K562 (cell line): ENCODE measurements around the gene CBR4. TPM values are rescaled to one million over a fixed set of nuclear protein-coding genes. Genes with fewer than 3 reads are reported as not detected.

Experiments used
- ATAC-seq: fragments of 200-7000 bp; cut with Tn5 transposase; 3 replicates; pipeline ENCODE4 v1.9.1; 2020; ENCODE audit warnings: moderate library complexity
- BruUV-seq: library from RNA; stranded (reverse); fragments of 400-500 nt; replicated peaks from 2 replicates; lab custom pipeline; 2021; lab: Mats Ljungman, UMichigan
- CTCF ChIA-PET: fragments of 300-600 bp; formaldehyde crosslinking; extraction: SDS; loops from one replicate; lab custom pipeline; 2021; ENCODE audit warnings: low intra/inter-chr PET ratio; lab: Yijun Ruan, JAX
- POLR2A ChIA-PET: fragments of 300-600, 350-650 bp; sonication (Branson Sonifier 250); formaldehyde crosslinking; extraction: SDS; loops from one replicate; lab custom pipeline; 2021; ENCODE audit warnings: antibody characterized with exemption, inconsistent platforms; lab: Yijun Ruan, JAX
- DNase-seq, 4 experiments: peaks; one replicate each; pipeline versions ENCODE4 v3.0.0 to v3.0.0-alpha.2; 2011 to 2018; ENCODE audit warnings: low spot score in 3 of 4, mixed read lengths in 3 of 4; ENCODE audit errors: extremely low read depth in 1 of 4
- FAIRE-seq: peaks from 2 replicates; lab custom pipeline; 2011; peaks lifted over from hg19 to GRCh38; lab: Jason Lieb, UNC
- H2AFZ ChIP-seq: 2 replicates; pipeline ENCODE4 v1.6.0; 2011; ENCODE audit warnings: low read depth, low read length, control low read depth, inconsistent platforms
- H3K27ac ChIP-seq: fragments of 200-600 bp; 3 replicates; pipeline ENCODE4 v1.8.0; 2011; ENCODE audit warnings: low read depth, mild to moderate bottlenecking, control low read depth, inconsistent platforms, low read length, moderate library complexity, mixed read lengths; ENCODE audit errors: extremely low read depth
- H3K27me3 ChIP-seq, 2 experiments: fragments of 300-600 bp in 1 of 2; 2 replicates in 1 of 2; 3 replicates in 1 of 2; pipeline versions ENCODE4 v1.6.0 to v1.8.0; 2011; ENCODE audit warnings: inconsistent platforms in 2 of 2, low read length in 2 of 2, mild to moderate bottlenecking in 1 of 2, mixed read lengths in 1 of 2, moderate library complexity in 1 of 2; ENCODE audit not compliant: control insufficient read depth in 2 of 2, insufficient read depth in 2 of 2
- H3K36me3 ChIP-seq: fragments of 300-600 bp; 3 replicates; pipeline ENCODE4 v1.8.0; 2011; ENCODE audit warnings: mild to moderate bottlenecking, low read length, inconsistent platforms; ENCODE audit not compliant: control insufficient read depth, insufficient read depth
- H3K4me1 ChIP-seq, 2 experiments: fragments of 200-600 bp in 1 of 2; replicated peaks in 1 of 2; 2 replicates in 1 of 2; 3 replicates in 1 of 2; pipeline versions ENCODE4 v1.5.1 to v1.8.0; 2011; ENCODE audit warnings: inconsistent platforms in 2 of 2, low read length in 2 of 2, mild to moderate bottlenecking in 1 of 2, mixed read lengths in 1 of 2, moderate library complexity in 1 of 2; ENCODE audit not compliant: control insufficient read depth in 2 of 2, insufficient read depth in 2 of 2
- H3K4me2 ChIP-seq: 2 replicates; pipeline ENCODE4 v1.6.1; 2011; ENCODE audit warnings: low read length, control low read depth, inconsistent platforms, mixed read lengths; ENCODE audit not compliant: insufficient read depth
- H3K4me3 ChIP-seq: fragments of 200-600 bp; sonication (generic), shearing (Covaris generic); 2 replicates; pipeline ENCODE4 v1.5.1; 2016; ENCODE audit warnings: control low read depth, inconsistent platforms
- H3K79me2 ChIP-seq: fragments of 200-600 bp; 3 replicates; pipeline ENCODE4 v1.8.0; 2011; ENCODE audit warnings: low read length, inconsistent platforms; ENCODE audit not compliant: control insufficient read depth, insufficient read depth
- H3K9ac ChIP-seq, 2 experiments: 2 replicates each; pipeline versions ENCODE4 v1.6.0 to v1.6.1; 2011; ENCODE audit warnings: low read depth in 2 of 2, low read length in 2 of 2, control low read depth in 1 of 2, inconsistent platforms in 1 of 2, mild to moderate bottlenecking in 1 of 2, mixed read lengths in 1 of 2; ENCODE audit not compliant: insufficient read depth in 1 of 2
- H3K9me1 ChIP-seq: one replicate; pipeline ENCODE4 v1.6.0; 2011; ENCODE audit warnings: inconsistent platforms, mild to moderate bottlenecking, low read length, moderate library complexity; ENCODE audit not compliant: control insufficient read depth, insufficient read depth
- H3K9me3 ChIP-seq: replicated peaks from 2 replicates; pipeline ENCODE4 v1.5.1; 2011; ENCODE audit warnings: low read depth, low read length, inconsistent platforms; ENCODE audit not compliant: control insufficient read depth, insufficient read depth
- H4K20me1 ChIP-seq: replicated peaks from 2 replicates; pipeline ENCODE4 v1.6.1; 2011; ENCODE audit warnings: low read length, inconsistent platforms, mixed read lengths; ENCODE audit not compliant: control insufficient read depth, insufficient read depth
- GTF3C2 ChIP-seq: IDR thresholded peaks from 3 replicates; pipeline ENCODE4 v1.6.1; 2011; ENCODE audit warnings: borderline replicate concordance, mild to moderate bottlenecking, moderate library complexity; ENCODE audit not compliant: insufficient read length; ENCODE audit errors: extremely low read depth
- NFIC ChIP-seq: fragments of 450-650 bp; IDR thresholded peaks from 2 replicates; pipeline ENCODE4 v1.6.1; 2017; ENCODE audit warnings: mild to moderate bottlenecking, inconsistent platforms
- NFIX ChIP-seq: fragments of 250-450 bp; sonication (Bioruptor Pico); IDR thresholded peaks from 2 replicates; pipeline ENCODE4 v1.4.0; 2020; ENCODE audit warnings: low read depth, mild to moderate bottlenecking, moderate library complexity
- STAT5B ChIP-seq: fragments of 250-450 bp; sonication (Bioruptor Pico); IDR thresholded peaks from 2 replicates; pipeline ENCODE4 v1.8.0; 2021; ENCODE audit warnings: mild to moderate bottlenecking, inconsistent platforms
- WGBS: fragments of 100-300 bp; shearing (Covaris generic); methylation state at CpG from one replicate; pipeline ENCODE4 v1.1.6; 2016; ENCODE audit warnings: low coverage, mixed read lengths; ENCODE audit not compliant: insufficient coverage; ENCODE audit errors: missing lambda C conversion rate; 5-methylcytosine and 5-hydroxymethylcytosine counted together
- in situ Hi-C: fragments of 300-500 bp; cut with MboI; formaldehyde crosslinking; loops from 4 replicates; pipeline ENCODE4 v1.15.0; 2018; ENCODE audit warnings: inconsistent platforms, mixed read lengths
- intact Hi-C: fragments of 100-400 bp; cut with micrococcal nuclease; formaldehyde crosslinking; loops from 2 replicates; pipeline ENCODE4 v1.14.2; 2022
- polyA plus RNA-seq, 8 experiments: library from polyadenylated mRNA; depleted of rRNA in 4 of 8; stranded (reverse) in 5 of 8; unstranded in 3 of 8; fragments of >200 nt; fragmentation: Nextera tagmentation in 2 of 8; fragmentation: Illumina TruSeq in 1 of 8; extraction: Ambion mirVana in 2 of 8; extraction: Trizol in 1 of 8; gene quantifications; 2 replicates each; pipeline versions ENCODE4 v1.2.1 to v1.2.3, GENCODE V29; 2011 to 2014; ENCODE audit warnings: inconsistent platforms in 1 of 8, missing spikeins in 1 of 8
- total RNA-seq, 7 experiments: library from RNA; depleted of rRNA in 6 of 7; stranded (reverse); fragments of >200 nt in 6 of 7; fragmentation: Illumina TruSeq in 2 of 7; extraction: Trizol in 2 of 7; gene quantifications; 2 replicates each; pipeline versions ENCODE4 v1.2.1 to v1.2.3, GENCODE V29; 2011 to 2021; ENCODE audit warnings: low replicate concordance in 1 of 7

The CBR4 gene
- total and polyA plus RNA-seq, 9 of the 15 experiments (the other 6 are each of a cell fraction or from before 2014, with no cell fraction given), result 12.1 to 26.4 (median 18.6) TPM

- TF ChIP-seq GTF3C2, result no peak
These were observed 30.7 kb downstream of the CBR4 start (continued) for GRCh38 chr4:168979338-168979737.

- TF ChIP-seq NFIC (peak; percentile 96), STAT5B (CRISPR knock-in tag) (no peak), NFIX (peak; percentile 85)
- ATAC-seq (no peak), FAIRE-seq (no peak), DNase-seq (peak in 1 of 4 experiments; percentile 12)
- intact Hi-C loops, result no loop called here
- H3K79me2 ChIP-seq, result no peaks in the 10 kb centered on the region
- H3K27me3 ChIP-seq, result no peaks in the 10 kb centered on the region
- in situ Hi-C loops, result no loop called here
- H3K9me1 ChIP-seq, result no peaks in the 10 kb centered on the region
- H3K9me3 ChIP-seq, result peaks cover 5% of the 10 kb centered on the region
- no TSS peak for BruUV-seq
- CTCF ChIA-PET, result no interaction called here
- H3K27ac ChIP-seq, result no peak overlapping the region
- POLR2A ChIA-PET, result no interaction called here
- no peaks in the 10 kb centered on the region for H3K4me1 ChIP-seq
- H3K4me3 ChIP-seq, result no peak overlapping the region
- WGBS, result no CpG with 5 or more reads among the region's 1 CpG
- no peak overlapping the region for H3K9ac ChIP-seq
- H3K4me2 ChIP-seq, result no peak overlapping the region
- peaks cover 8% of the 10 kb centered on the region; the same call in 1 of the 3 replicates for H3K36me3 ChIP-seq
- H4K20me1 ChIP-seq, result no peaks in the 10 kb centered on the region
- H2AFZ ChIP-seq, result no peak overlapping the region
These were observed 31.9 kb downstream of the CBR4 start for GRCh38 chr4:168978001-168978700.
